HepG2 (cell line): ENCODE results near the gene NISCH. TPM values are rescaled to one million over a fixed set of nuclear protein-coding genes. Genes with fewer than 3 reads are reported as not detected.

ENCODE experiments used
- GMEB2 ChIP-seq: IDR thresholded peaks from 2 replicates; pipeline ENCODE4 v1.6.1; 2016; ENCODE audit warnings: missing biosample characterization, missing genetic modification reagents, low read depth
- GRHL1 ChIP-seq: sonication (generic); formaldehyde crosslinking; conservative IDR thresholded peaks from 2 replicates; pipeline ENCODE4 v1.8.0; 2022; ENCODE audit warnings: missing genetic modification reagents
- KAT7 ChIP-seq: IDR thresholded peaks from 2 replicates; pipeline ENCODE4 v1.6.1; 2018; ENCODE audit warnings: borderline replicate concordance, missing compliant biosample characterization
- KLF16 ChIP-seq, 2 experiments: sonication (generic) in 1 of 2; formaldehyde crosslinking in 1 of 2; IDR thresholded peaks; 2 replicates each; pipeline versions ENCODE4 v1.6.1 to v1.8.0; 2016 to 2023; ENCODE audit warnings: missing genetic modification reagents in 2 of 2, missing compliant biosample characterization in 1 of 2
- RERE ChIP-seq: IDR thresholded peaks from 2 replicates; pipeline ENCODE4 v1.6.1; 2016; ENCODE audit warnings: low read depth, missing genetic modification reagents, missing compliant biosample characterization
- RNF2 ChIP-seq: fragments of 450-650 bp; conservative IDR thresholded peaks from 2 replicates; pipeline ENCODE4 v1.6.1; 2016; ENCODE audit warnings: low read depth
- SIN3A ChIP-seq: IDR thresholded peaks from 2 replicates; pipeline ENCODE4 v1.6.1; 2011; ENCODE audit warnings: low read depth, mild to moderate bottlenecking, control low read depth, low read length, borderline replicate concordance
- THAP8 ChIP-seq: sonication (generic); formaldehyde crosslinking; IDR thresholded peaks from 2 replicates; pipeline ENCODE4 v1.5.1; 2020; ENCODE audit warnings: missing genetic modification reagents, mild to moderate bottlenecking, borderline replicate concordance
- USF2 ChIP-seq, 2 experiments: sonication (generic) in 1 of 2; formaldehyde crosslinking in 1 of 2; IDR thresholded peaks; 2 replicates each; pipeline versions ENCODE4 v1.5.1 to v1.6.1; 2011 to 2020; ENCODE audit warnings: borderline replicate concordance in 1 of 2, low read depth in 1 of 2, low read length in 1 of 2, mild to moderate bottlenecking in 1 of 2, missing genetic modification reagents in 1 of 2, moderate library complexity in 1 of 2
- ZBTB46 ChIP-seq: sonication (generic); formaldehyde crosslinking; IDR thresholded peaks from 2 replicates; pipeline ENCODE4 v1.4.0; 2020; ENCODE audit warnings: mild to moderate bottlenecking, missing genetic modification reagents, borderline replicate concordance
- ZNF567 ChIP-seq: sonication (generic); formaldehyde crosslinking; IDR thresholded peaks from 2 replicates; pipeline ENCODE4 v1.8.1; 2023; ENCODE audit warnings: mild to moderate bottlenecking, missing genetic modification reagents, borderline replicate concordance
- ZNF883 ChIP-seq: sonication (generic); formaldehyde crosslinking; IDR thresholded peaks from 2 replicates; pipeline ENCODE4 v1.5.1; 2020; ENCODE audit warnings: mild to moderate bottlenecking, missing genetic modification reagents; ENCODE audit errors: not compliant biosample characterization
- polyA plus RNA-seq, 8 experiments: library from polyadenylated mRNA; depleted of rRNA in 3 of 8; stranded (reverse) in 7 of 8; unstranded in 1 of 8; fragments of >200 nt; fragmentation: Illumina TruSeq in 4 of 8; extraction: Trizol in 4 of 8; gene quantifications; 2 replicates each; pipeline versions ENCODE4 v1.2.1 to v1.2.3, GENCODE V29; 2011 to 2016; ENCODE audit warnings: low read depth in 4 of 8, missing spikeins in 1 of 8, mixed read lengths in 1 of 8; ENCODE audit not compliant: insufficient read depth in 1 of 8
- total RNA-seq, 5 experiments: library from RNA; depleted of rRNA; stranded (reverse); fragments of >200 nt; fragmentation: Illumina TruSeq; extraction: Trizol; gene quantifications; 2 replicates each; pipeline ENCODE4 v1.2.3, GENCODE V29; 2016; ENCODE audit warnings: low read depth in 1 of 5

The NISCH gene
- total and polyA plus RNA-seq, 2 of the 13 experiments (the other 11 are each of a cell fraction or from before 2014, with no cell fraction given) = 27.0 to 47.6 TPM

GRCh38 chr3:52536369-52537164, 81.2 kb downstream of the NISCH start, which contains the start of gene UQCC5 (continued):
- no peak for TF ChIP-seq RERE (CRISPR knock-in tag)
- peak; percentile 88 for TF ChIP-seq SIN3A
- TF ChIP-seq RNF2 = 0 out of 2 replicates have a peak, but pooled peaks have one; percentile 54
- peak; percentile 75 for TF ChIP-seq USF2 (IDR thresholded peaks at IDR 0.05; ENCODE audit: low read depth, low read length)
- TF ChIP-seq USF2 (CRISPR knock-in tag; IDR thresholded peaks at IDR 0.05; ENCODE audit: borderline replicate concordance) = peak; percentile 91
- TF ChIP-seq ZNF567 (CRISPR knock-in tag) = peak; percentile 71; the same call in 1 of the 2 replicates
- peak; percentile 65; the same call in 1 of the 2 replicates for TF ChIP-seq KAT7 (CRISPR knock-in tag)
- no peak for TF ChIP-seq GRHL1 (CRISPR knock-in tag)
- TF ChIP-seq ZBTB46 (CRISPR knock-in tag) = no peak
- no peak for TF ChIP-seq THAP8
- no peak for TF ChIP-seq GMEB2
- TF ChIP-seq KLF16 (CRISPR knock-in tag; IDR thresholded peaks at IDR 0.05) = peak in 1 of 2 experiments; percentile 94; a peak in 2 of 4 replicates
- peak; percentile 64 for TF ChIP-seq ZNF883
